Stomach smooth muscle (tissue), 2 donors: Measurements from ENCODE around the gene CASS4.
"Not testable (repeated sequence)": the region's sequence is repeated elsewhere in the genome, so short reads cannot be mapped to it uniquely, and the experiment has no call there.

ENCODE experiments used
- H3K27ac ChIP-seq: one replicate; pipeline ENCODE4 v1.7.0; 2013; ENCODE audit warnings: mild to moderate bottlenecking, low read length, inconsistent platforms
- H3K27me3 ChIP-seq, 2 donors: one replicate each; pipeline ENCODE4 v1.7.0; 2013; ENCODE audit warnings: low read length in 2 of 2; ENCODE audit not compliant: insufficient read depth in 2 of 2, control insufficient read depth in 1 of 2
- H3K36me3 ChIP-seq, 2 donors: one replicate each; pipeline ENCODE4 v1.7.0; 2013; ENCODE audit warnings: low read length in 2 of 2; ENCODE audit not compliant: control insufficient read depth in 2 of 2, insufficient read depth in 2 of 2
- H3K4me1 ChIP-seq: one replicate; pipeline ENCODE4 v1.7.0; 2013; ENCODE audit warnings: low read length; ENCODE audit not compliant: control insufficient read depth, insufficient read depth
- H3K4me3 ChIP-seq, 2 donors: one replicate each; pipeline ENCODE4 v1.7.0; 2013; ENCODE audit warnings: low read length in 2 of 2
- H3K9ac ChIP-seq, 2 donors: one replicate each; pipeline ENCODE4 v1.7.0; 2013; ENCODE audit warnings: low read length in 2 of 2, mild to moderate bottlenecking in 1 of 2
- H3K9me3 ChIP-seq, 2 donors: one replicate each; pipeline ENCODE4 v1.7.0; 2013; ENCODE audit warnings: low read length in 2 of 2; ENCODE audit not compliant: control insufficient read depth in 2 of 2
- donor health status: healthy.
- donor health status: Pancreatic carcinoma.

CASS4 gene

DNA sequence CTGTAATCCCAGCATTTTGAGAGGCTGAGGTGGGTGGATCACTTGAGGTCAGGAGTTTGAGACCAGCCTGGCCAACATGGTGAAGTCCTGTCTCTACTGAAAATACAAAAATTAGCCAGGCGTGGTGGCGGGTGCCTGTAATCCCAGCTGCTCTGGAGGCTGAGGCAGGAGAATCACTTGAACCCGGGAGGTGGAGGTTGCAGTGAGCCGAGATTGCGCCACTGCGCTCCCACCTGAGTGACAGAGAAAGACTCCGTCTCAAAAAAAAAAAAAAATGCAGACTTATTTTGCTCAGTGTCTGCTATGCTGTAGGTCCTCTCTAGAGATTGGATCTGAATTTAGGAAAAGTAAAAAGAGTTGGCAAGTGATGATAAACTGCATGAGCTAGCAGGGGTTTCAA is 773 bp upstream of the CASS4 start:
- H3K9ac ChIP-seq, H3K9me3 ChIP-seq, H3K4me1 ChIP-seq, H3K4me3 ChIP-seq, H3K27me3 ChIP-seq: not testable (repeated sequence)
- H3K36me3 ChIP-seq = peaks cover 13% of the 10 kb centered on the region in 2 donors
- H3K27ac ChIP-seq = peak overlapping the region; percentile 53

DNA sequence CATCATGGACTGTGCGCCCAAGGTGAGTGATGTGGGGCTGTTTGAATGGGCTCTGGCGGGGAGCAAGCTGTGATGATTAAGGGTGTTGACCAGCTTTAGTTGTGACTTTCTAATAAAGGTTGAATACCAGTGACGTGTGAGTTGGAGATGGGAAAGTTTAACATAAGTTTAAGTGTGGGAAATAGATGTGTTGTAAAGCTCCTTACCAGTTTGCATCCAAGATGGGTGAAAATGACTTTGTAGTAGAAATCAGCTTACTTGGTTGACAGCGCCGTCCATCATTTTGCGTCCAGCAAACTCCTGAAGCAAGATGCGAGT is 372 bp downstream of the CASS4 start:
- Histone ChIP-seq H3K36me3 (peaks cover 3 to 9% of the 10 kb centered on the region in 2 donors), H3K27ac (peak overlapping the region; percentile 53), H3K27me3 (no peaks in the 10 kb centered on the region), H3K9ac (no peak overlapping the region), H3K4me3 (peak overlapping the region; percentile 2 to 35), H3K4me1 (peaks cover 6% of the 10 kb centered on the region), H3K9me3 (no peaks in the 10 kb centered on the region)

DNA sequence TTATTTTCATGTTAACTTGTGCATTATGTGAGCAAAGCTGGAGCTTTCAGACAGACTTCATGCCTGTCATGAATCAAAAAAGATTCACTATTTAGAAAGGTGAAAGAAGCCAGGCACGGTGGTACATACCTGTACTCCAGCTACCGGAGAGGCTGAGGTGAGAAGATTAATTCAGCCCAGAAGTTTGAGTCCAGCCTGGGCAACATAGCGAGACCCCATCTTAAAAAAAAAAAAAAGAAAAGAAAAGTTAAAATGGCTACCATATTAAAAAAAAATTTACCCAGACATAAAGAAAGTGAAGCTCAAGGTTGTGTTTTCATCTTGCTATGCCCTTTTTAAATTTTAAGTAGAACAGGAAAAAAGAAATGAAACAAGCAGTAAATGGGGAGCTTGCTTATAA is 889 bp downstream of the CASS4 start:
- Histone ChIP-seq H3K4me3 (peak overlapping the region; percentile 2 to 35), H3K27ac (no peak overlapping the region), H3K9me3 (no peaks in the 10 kb centered on the region), H3K4me1 (peaks cover 6% of the 10 kb centered on the region), H3K36me3 (peaks cover 0 to 4% of the 10 kb centered on the region in 2 donors), H3K9ac (no peak overlapping the region), H3K27me3 (no peaks in the 10 kb centered on the region)

DNA sequence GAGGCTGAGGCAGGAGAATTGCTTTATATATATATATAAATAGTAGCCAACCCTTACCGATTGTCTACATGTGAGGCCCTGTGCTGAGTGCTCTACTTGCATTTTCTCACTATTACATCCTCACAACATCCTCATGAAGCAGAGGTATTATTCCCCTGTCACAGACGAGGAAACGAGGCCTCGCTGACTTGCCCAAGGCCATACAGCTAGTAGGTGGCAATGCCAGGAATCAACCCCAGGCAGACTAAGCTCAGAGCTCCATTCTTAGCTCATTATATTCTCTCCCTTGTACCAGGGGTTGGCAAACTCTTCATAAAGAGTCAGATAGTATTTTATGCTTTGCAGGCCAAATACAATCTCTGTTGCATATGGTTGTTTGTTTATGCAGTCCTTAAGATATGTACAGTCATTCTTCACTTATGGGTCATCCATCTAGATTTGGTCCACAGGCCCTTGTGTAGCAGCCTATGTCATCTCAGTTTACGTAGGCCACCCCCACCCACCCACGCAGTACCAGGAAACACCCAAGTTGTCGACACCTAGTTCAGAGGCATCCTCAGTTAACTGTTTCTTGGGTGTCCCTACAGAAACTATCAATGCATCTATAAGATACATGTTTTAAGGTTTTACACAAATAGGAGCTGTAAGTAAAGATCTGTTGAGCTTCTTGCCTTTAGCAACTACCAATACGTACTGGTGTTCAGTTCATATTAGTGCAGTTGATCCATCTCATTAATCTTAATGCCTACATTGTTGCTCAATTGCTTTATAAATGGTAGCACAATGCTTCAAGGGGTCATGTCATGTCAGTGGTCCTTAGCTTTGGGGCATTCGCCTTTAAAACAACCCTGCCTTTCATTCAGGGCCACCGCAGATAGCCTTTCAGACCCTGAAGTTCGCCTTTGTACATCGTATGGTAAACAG is 3.0 kb downstream of the CASS4 start:
- no peaks in the 10 kb centered on the region for H3K36me3 ChIP-seq
- no peak overlapping the region for H3K9ac ChIP-seq
- H3K9me3 ChIP-seq = no peaks in the 10 kb centered on the region
- no peaks in the 10 kb centered on the region for H3K27me3 ChIP-seq
- no peak overlapping the region for H3K4me3 ChIP-seq
- peaks cover 6% of the 10 kb centered on the region for H3K4me1 ChIP-seq
- no peak overlapping the region for H3K27ac ChIP-seq

DNA sequence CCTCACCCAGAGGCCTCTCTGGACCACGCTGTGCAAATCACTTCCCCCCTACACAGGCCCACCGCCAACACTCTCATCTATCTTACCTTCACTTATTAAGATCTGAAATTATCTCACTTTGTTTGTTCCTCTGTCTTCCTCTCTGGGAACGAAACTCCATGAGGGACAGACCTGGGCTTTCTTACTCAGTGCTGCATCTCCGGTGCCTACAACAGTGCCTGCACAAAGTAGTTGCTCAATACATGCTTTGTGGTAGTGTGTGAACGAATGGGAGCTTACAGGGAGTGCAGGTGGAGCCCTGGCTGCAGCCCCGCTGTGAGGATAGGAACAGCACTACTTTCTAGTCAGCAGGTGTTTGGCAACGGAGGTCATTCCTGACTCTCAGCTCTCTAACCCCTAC is 5.3 kb downstream of the CASS4 start:
- no peaks in the 10 kb centered on the region for H3K36me3 ChIP-seq
- no peak overlapping the region for H3K4me3 ChIP-seq
- no peak overlapping the region for H3K27ac ChIP-seq
- H3K27me3 ChIP-seq = no peaks in the 10 kb centered on the region
- H3K4me1 ChIP-seq = no peaks in the 10 kb centered on the region
- no peak overlapping the region for H3K9ac ChIP-seq
- no peaks in the 10 kb centered on the region for H3K9me3 ChIP-seq

DNA sequence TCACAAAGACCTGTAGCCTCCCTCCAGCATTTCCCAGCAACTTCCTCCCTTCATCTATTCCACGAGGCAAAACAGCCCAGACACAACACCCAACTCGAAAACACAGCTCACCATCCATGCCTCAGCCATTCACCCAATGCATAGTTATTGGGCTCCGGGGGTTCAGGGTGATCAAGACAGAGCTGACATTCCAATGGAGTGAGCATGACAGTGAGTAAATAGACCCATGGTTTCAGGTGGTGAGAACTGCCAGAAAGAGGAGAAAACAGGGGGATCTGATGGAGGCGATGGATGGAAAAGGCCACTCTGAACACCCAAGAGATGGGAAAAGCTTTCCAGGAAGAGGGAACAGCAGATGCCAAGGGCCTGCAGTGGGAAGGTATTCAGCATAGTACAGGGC is 5.9 kb downstream of the CASS4 start:
- no peaks in the 10 kb centered on the region for H3K9me3 ChIP-seq
- no peak overlapping the region for H3K4me3 ChIP-seq
- no peaks in the 10 kb centered on the region for H3K36me3 ChIP-seq
- H3K27me3 ChIP-seq = no peaks in the 10 kb centered on the region
- H3K9ac ChIP-seq = no peak overlapping the region
- no peaks in the 10 kb centered on the region for H3K4me1 ChIP-seq
- no peak overlapping the region for H3K27ac ChIP-seq

DNA sequence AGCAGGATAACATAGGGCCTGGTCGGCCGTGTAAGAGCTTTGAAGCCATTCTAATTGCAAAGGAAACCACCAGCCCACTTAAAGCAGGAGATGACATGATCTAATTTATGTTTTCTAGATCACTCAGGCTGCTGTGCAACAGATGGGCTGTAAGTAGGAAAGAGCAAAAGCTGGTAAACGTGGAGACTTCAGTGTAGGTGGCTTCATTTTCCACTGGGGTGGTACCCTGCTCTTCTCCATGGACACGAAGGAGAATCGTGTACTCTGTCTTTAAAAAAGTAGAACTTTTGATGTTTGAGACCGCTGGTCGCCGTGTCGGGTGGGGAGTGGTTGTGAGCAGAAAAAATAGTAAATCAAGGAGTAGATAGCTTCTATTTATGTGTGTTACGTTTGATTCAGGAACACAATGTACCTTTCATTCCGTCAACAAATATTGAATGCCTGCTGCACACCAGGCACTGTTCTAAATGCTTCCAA is 6.4 kb downstream of the CASS4 start:
- Histone ChIP-seq H3K27ac (no peak overlapping the region), H3K36me3 (no peaks in the 10 kb centered on the region), H3K27me3 (no peaks in the 10 kb centered on the region), H3K9me3 (no peaks in the 10 kb centered on the region), H3K9ac (no peak overlapping the region), H3K4me3 (no peak overlapping the region), H3K4me1 (no peaks in the 10 kb centered on the region)

DNA sequence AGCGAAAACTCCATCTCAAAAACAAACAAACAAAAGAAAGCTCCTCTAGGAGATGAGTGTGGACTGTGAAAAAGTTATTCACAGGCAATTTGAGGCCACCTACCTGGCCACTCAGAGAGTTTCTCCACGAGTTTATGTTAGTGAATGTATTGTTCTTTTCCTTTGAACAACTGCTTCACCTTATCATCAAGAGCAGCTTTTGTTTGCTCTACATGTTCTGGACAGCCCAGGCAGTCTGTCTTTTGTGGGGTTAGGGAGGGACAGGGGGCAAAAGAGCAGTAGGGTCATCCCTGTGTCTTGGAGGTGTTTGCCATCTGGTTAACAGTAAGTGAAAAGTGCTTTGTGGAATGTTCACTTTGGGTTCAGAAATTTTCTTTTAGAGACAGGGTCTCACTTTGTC is 8.0 kb downstream of the CASS4 start:
- no peak overlapping the region for H3K27ac ChIP-seq
- no peaks in the 10 kb centered on the region for H3K9me3 ChIP-seq
- H3K36me3 ChIP-seq = no peaks in the 10 kb centered on the region
- no peaks in the 10 kb centered on the region for H3K27me3 ChIP-seq
- no peaks in the 10 kb centered on the region for H3K4me1 ChIP-seq
- no peak overlapping the region for H3K4me3 ChIP-seq
- no peak overlapping the region for H3K9ac ChIP-seq

DNA sequence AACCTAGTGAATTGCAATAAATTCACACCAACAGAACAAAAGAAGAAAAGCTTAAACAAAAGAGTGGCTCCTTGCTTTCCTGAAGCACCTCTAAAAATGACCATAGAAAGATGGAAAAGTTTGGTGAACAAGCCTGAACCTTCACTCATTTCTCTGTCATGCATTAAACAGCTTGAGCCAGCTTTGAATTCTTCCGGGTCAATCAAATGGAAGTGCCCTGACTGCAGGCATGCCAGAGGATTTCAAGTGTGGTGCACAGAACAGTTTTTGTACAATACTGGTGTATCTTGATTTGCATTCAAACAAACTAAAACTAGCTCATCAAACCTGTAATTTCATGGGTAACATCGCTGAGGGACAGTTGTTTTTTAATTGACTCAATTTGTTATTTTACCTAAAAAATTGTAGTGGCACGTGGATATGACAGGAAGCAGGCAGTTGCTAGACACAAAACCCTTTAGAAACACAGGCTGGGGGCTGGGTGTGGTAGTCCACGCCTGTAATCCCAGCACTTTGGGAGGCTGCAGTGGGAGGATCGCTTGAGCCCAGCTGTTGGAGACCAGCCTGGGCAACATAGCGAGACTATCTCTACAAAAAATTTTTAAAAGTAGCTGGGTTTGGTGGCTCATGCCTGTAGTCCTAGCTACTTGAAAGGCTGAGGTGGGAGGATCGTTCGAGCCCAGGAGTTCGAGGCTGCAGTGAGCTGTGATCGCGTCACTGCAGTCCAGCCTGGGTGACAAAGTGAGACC is 9.1 kb downstream of the CASS4 start:
- Histone ChIP-seq H3K36me3 (no peaks in the 10 kb centered on the region), H3K9me3 (no peaks in the 10 kb centered on the region), H3K4me3 (no peak overlapping the region), H3K27ac (no peak overlapping the region), H3K4me1 (no peaks in the 10 kb centered on the region), H3K27me3 (no peaks in the 10 kb centered on the region), H3K9ac (no peak overlapping the region)

DNA sequence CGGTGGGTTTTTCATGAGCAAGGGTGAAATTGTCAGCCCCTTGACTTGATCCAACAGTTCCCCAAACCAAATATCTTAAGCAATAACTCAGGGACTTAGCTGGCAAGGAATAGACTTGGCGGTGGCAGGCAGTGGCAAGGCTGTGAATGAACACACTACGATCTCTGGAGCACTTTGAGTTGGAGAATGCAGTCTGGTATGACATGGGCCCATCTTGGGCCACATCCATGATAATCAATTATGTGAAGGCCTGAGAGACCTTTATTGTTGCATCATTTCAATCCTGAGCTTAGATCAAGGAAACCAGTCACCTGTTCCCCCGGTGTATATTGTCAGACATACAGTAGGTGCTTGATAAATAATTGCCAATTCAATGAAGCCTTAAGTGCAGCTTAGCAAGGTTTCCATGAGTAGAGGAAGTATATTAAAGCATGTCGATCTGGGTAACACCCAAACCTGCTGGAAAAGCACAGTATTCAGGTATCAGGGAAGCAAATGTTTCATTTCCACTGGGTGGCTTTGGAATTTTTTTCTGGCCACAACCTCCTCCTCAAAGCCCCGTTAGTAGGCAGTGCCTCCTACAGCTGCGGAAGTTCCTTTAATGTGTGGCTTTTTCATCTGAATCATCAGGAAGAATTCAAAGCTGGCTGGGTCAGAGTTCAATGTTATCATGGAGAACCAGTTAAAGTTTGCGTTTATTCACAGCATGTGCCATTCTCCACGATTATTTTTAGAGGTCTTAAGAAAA is 10.2 kb downstream of the CASS4 start:
- Histone ChIP-seq H3K4me1 (no peaks in the 10 kb centered on the region), H3K9ac (no peak overlapping the region), H3K36me3 (no peaks in the 10 kb centered on the region), H3K27ac (no peak overlapping the region), H3K4me3 (no peak overlapping the region), H3K9me3 (no peaks in the 10 kb centered on the region), H3K27me3 (no peaks in the 10 kb centered on the region)
